Pons (tissue), 1 donor: Measurements from ENCODE around the gene FGF16.
"Not testable (repeated sequence)": the region's sequence is repeated elsewhere in the genome, so short reads cannot be mapped to it uniquely, and the experiment has no call there.

Experiments
- DNase-seq: peaks from one replicate; pipeline ENCODE4 v3.0.0-alpha.2; 2016; ENCODE audit warnings: low spot score

Gene FGF16

DNA sequence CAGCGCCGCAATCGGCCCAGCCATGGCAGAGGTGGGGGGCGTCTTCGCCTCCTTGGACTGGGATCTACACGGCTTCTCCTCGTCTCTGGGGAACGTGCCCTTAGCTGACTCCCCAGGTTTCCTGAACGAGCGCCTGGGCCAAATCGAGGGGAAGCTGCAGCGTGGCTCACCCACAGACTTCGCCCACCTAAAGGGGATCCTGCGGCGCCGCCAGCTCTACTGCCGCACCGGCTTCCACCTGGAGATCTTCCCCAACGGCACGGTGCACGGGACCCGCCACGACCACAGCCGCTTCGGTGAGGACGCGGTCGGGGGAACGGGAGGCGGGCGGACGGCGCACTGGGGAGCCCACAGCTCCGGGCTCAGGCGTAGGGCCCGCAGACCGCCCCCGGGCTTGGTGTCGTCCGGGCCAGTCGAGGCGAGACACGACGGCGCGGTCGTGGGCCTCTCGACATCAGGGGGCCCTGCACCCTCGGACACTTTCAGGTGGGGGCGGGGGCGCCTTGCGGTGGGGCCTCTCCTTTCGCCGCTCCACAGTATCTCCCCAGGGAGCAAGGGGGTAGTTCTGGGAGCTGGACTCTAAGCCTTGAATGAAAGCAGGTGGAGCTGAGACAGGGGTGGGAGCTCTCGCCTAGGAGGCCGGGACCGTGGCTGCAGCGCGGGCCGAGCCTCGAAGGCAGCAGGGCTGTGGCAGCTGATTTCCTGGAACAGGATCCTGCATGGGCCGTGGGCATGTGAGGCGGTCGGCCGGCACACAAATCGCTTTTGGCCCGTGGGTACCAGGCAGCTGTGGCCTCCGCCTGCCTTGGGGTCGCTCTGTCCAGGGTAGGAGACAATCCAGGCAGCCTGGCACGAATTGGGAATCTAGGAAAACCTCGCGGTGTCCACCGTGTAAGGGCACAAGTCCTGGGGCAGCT, 722 bp downstream of the FGF16 start:
- no peak for DNase-seq

DNA sequence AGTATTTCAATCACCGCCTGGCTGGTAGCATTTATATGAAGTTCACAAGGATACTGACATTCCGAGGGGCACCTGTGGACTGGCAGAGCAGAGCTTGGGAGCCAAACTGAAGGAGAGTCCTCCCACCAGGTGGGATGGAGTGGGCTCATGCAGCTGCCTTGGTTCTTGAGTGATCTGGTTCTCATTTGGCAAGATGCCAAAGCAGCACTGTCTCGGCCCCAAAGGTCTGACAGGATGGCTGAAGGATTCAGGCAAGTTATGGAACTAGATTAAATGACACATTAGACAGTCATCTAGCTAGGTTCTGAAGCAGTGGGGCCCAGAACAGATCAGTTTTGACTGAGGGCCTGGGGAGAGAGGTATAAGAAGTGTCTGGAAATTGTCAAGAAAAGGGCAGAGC, 3.2 kb downstream of the FGF16 start:
- DNase-seq: no peak

- no peak for DNase-seq
Observed at GRCh38 chrX:77450996-77451395, 3.8 kb downstream of the FGF16 start.

DNA sequence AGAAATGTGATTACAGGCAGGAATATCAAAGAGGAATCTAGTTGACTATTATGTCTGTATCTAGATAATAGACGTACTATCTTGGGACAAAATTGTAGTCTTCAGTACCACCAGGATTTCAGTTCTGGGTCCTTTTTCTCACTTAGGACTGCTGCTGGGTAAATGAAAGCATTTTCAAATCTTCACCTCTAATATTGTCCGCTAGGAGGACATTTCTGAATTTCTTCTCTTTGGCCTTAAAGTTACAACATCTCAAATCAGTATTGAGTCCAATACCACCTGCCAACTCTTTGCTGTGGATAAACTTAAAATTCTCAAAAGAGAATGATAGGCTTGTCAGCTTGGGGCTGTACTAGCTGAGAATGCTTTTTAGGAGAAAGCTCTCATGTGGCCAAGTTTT, 6.0 kb downstream of the FGF16 start:
- DNase-seq: no peak

- no peak for DNase-seq
Observed at GRCh38 chrX:77455437-77455836, 8.2 kb downstream of the FGF16 start.

- DNase-seq: no peak
Observed at GRCh38 chrX:77484045-77484444, 36.9 kb downstream of the FGF16 start.

DNA sequence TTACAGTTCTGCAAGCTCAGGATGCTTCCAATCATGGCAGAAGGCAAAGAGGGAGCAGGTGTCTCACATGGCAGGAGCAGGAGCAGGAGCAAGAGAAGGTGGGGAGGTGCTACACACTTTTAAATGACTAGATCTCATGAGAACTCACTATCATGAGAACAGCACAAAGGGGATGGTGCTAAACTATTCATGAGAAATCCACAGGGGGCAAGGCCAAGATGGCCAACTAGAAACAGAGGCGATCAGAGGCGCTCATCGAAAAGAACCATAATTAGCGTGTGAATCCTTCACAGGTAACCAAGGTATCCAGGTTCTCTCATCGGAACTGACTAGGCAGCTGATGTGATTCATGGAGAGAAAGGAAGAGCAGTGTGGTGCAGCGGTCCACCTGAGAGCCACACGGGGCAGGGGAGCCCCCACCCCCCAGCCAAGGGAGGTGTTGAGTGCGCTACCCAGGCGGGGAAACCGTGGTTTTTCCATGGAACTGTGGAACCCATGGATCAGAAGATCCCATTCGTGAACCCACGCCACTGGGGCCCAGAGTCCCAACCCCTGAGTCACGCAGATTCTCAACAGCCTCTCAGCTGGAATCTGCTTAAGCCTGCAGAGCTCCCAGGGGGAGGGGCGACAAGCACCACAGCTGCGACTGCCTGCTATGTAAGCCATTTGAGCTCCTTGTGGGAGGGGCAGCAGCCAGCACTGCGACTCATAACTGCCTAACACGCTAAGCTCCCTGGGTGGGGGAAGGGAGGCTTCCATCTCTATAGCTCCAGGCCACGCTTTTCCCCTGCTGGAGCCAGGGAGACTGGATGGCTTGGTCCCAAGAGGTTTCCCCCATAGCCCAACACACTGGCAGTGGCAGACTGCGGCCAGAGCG, 46.7 kb downstream of the FGF16 start:
- DNase-seq: no peak

- DNase-seq: not testable (repeated sequence)
Observed at GRCh38 chrX:77500164-77500563, 53.0 kb downstream of the FGF16 start.

- no peak for DNase-seq
Observed at GRCh38 chrX:77502951-77503525, 55.8 kb downstream of the FGF16 start.

GRCh38 chrX:77505227-77505626, 58.0 kb downstream of the FGF16 start:
- no peak for DNase-seq
